CD4-positive, alpha-beta T cell (primary cell): ENCODE data around the gene TTLL11. TPM values are rescaled to one million over a fixed set of nuclear protein-coding genes. Genes with fewer than 3 reads are reported as not detected.
"Not testable (repeated sequence)": the region's sequence is repeated elsewhere in the genome, so short reads cannot be mapped to it uniquely, and the experiment has no call there.

Source experiments
- ATAC-seq: fragments of 200-7000 bp; cut with Tn5 transposase; one replicate; pipeline ENCODE4 v1.10.0; 2022; ENCODE audit warnings: mild to moderate bottlenecking; ENCODE audit not compliant: poor library complexity
- CTCF ChIA-PET: fragments of 350-600 bp; sonication (Branson Sonifier 250); formaldehyde crosslinking; loops from one replicate; lab custom pipeline; 2021; ENCODE audit warnings: antibody characterized with exemption, inconsistent platforms; lab: Charles Lee
- POLR2A ChIA-PET: fragments of 350-600 bp; sonication (Branson Sonifier 250); formaldehyde crosslinking; loops from one replicate; lab custom pipeline; 2021; ENCODE audit warnings: antibody characterized with exemption, inconsistent platforms; lab: Charles Lee
- DNase-seq, 14 experiments: peaks; one replicate each; pipeline ENCODE4 v3.0.0-alpha.2; 2013 to 2020; ENCODE audit warnings: mixed read lengths in 2 of 14
- H3K27ac ChIP-seq, 2 donors: one replicate each; pipeline versions ENCODE4 v1.5.1 to v1.7.0; 2013; ENCODE audit warnings: low read length in 2 of 2, low read depth in 1 of 2, mild to moderate bottlenecking in 1 of 2
- H3K27me3 ChIP-seq, 2 experiments: 1 replicate in 1 of 2; 2 replicates in 1 of 2; pipeline versions ENCODE4 v1.6.1 to v1.7.0; 2013; ENCODE audit warnings: low read length in 2 of 2, control low read depth in 1 of 2, mild to moderate bottlenecking in 1 of 2, moderate library complexity in 1 of 2; ENCODE audit not compliant: insufficient read depth in 2 of 2, control insufficient read depth in 1 of 2
- H3K36me3 ChIP-seq: one replicate; pipeline ENCODE4 v1.6.1; 2013; ENCODE audit warnings: low read length, control low read depth; ENCODE audit not compliant: insufficient read depth
- H3K4me1 ChIP-seq: one replicate; pipeline ENCODE4 v1.6.1; 2013; ENCODE audit warnings: low read length, control low read depth; ENCODE audit not compliant: insufficient read depth
- H3K4me3 ChIP-seq: one replicate; pipeline ENCODE4 v1.5.1; 2013; ENCODE audit warnings: mild to moderate bottlenecking, low read length, moderate library complexity
- H3K9me3 ChIP-seq, 2 experiments: 1 replicate in 1 of 2; 2 replicates in 1 of 2; pipeline versions ENCODE4 v1.6.1 to v1.7.0; 2013; ENCODE audit warnings: low read length in 2 of 2, mild to moderate bottlenecking in 2 of 2, control low read depth in 1 of 2, moderate library complexity in 1 of 2; ENCODE audit not compliant: control insufficient read depth in 1 of 2, insufficient read depth in 1 of 2
- H3K27ac Mint-ChIP-seq: one replicate; pipeline ENCODE4 v1.8.0; 2020; ENCODE audit warnings: mixed read lengths
- H3K27me3 Mint-ChIP-seq: one replicate; pipeline ENCODE4 v1.8.0; 2021; ENCODE audit warnings: mixed read lengths
- H3K36me3 Mint-ChIP-seq: one replicate; pipeline ENCODE4 v1.8.0; 2021; ENCODE audit warnings: low read depth, mixed read lengths
- H3K4me1 Mint-ChIP-seq: one replicate; pipeline ENCODE4 v1.8.0; 2021; ENCODE audit warnings: low read depth, mixed read lengths
- H3K4me3 Mint-ChIP-seq: one replicate; pipeline ENCODE4 v1.8.0; 2020; ENCODE audit warnings: mild to moderate bottlenecking, mixed read lengths
- H3K9me3 Mint-ChIP-seq: one replicate; pipeline ENCODE4 v1.8.0; 2020; ENCODE audit warnings: mixed read lengths
- intact Hi-C, 2 experiments: fragments of 100-400 bp; cut with DNase I in 1 of 2; cut with micrococcal nuclease in 1 of 2; formaldehyde crosslinking; loops; one replicate each; pipeline versions ENCODE4 v1.15.1 to v1.9.0; 2023 to 2025; cut with DNase I, micrococcal nuclease
- total RNA-seq, 174 experiments: library from RNA in 2 of 174; stranded (reverse) in 2 of 174; gene quantifications; one replicate each; pipeline ENCODE4 v1.2.3 and lab custom pipeline; 2021 to 2026
- TF ChIP-seq, protein P1 (sequence below): fragments of 200-600 bp; IDR thresholded peaks from one replicate; pipeline ENCODE4 v1.8.0; 2022; ENCODE audit warnings: antibody characterized with exemption, mild to moderate bottlenecking

The TTLL11 gene
- total RNA-seq, 2 experiments from 2014 or later: 1.6 to 2.3 TPM

- Histone ChIP-seq H3K27me3 (peaks cover 0 to 5% of the 10 kb centered on the region in 2 experiments), H3K4me1 (no peaks in the 10 kb centered on the region), H3K9me3 (no peaks in the 10 kb centered on the region), H3K27ac (no peak overlapping the region), H3K36me3 (no peaks in the 10 kb centered on the region), H3K4me3 (no peak overlapping the region)
- POLR2A ChIA-PET: no interaction called here
- TF ChIP-seq, protein P1, sequence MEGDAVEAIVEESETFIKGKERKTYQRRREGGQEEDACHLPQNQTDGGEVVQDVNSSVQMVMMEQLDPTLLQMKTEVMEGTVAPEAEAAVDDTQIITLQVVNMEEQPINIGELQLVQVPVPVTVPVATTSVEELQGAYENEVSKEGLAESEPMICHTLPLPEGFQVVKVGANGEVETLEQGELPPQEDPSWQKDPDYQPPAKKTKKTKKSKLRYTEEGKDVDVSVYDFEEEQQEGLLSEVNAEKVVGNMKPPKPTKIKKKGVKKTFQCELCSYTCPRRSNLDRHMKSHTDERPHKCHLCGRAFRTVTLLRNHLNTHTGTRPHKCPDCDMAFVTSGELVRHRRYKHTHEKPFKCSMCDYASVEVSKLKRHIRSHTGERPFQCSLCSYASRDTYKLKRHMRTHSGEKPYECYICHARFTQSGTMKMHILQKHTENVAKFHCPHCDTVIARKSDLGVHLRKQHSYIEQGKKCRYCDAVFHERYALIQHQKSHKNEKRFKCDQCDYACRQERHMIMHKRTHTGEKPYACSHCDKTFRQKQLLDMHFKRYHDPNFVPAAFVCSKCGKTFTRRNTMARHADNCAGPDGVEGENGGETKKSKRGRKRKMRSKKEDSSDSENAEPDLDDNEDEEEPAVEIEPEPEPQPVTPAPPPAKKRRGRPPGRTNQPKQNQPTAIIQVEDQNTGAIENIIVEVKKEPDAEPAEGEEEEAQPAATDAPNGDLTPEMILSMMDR: no peak
- Mint-ChIP-seq H3K4me3 (no peak overlapping the region), H3K36me3 (no peaks in the 10 kb centered on the region), H3K4me1 (no peaks in the 10 kb centered on the region), H3K27ac (no peak overlapping the region), H3K9me3 (no peaks in the 10 kb centered on the region), H3K27me3 (peaks cover 7% of the 10 kb centered on the region)
- intact Hi-C loops: no loop called here
- DNase-seq: no peak
- ATAC-seq: no peak
- CTCF ChIA-PET: no interaction called here
Measured at GRCh38 chr9:121798941-121799340, 294.2 kb downstream of the TTLL11 start.

- H3K36me3 Mint-ChIP-seq: no peaks in the 10 kb centered on the region
- no peaks in the 10 kb centered on the region for H3K9me3 ChIP-seq
- H3K27me3 Mint-ChIP-seq: peaks cover 7% of the 10 kb centered on the region
- H3K9me3 Mint-ChIP-seq: no peaks in the 10 kb centered on the region
- ATAC-seq (no peak), DNase-seq (no peak)
- H3K4me1 Mint-ChIP-seq: no peaks in the 10 kb centered on the region
- H3K4me3 ChIP-seq: no peak overlapping the region
- no peak overlapping the region for H3K27ac ChIP-seq
- no peaks in the 10 kb centered on the region for H3K4me1 ChIP-seq
- no peaks in the 10 kb centered on the region for H3K27me3 ChIP-seq
- intact Hi-C loops: no loop called here
- POLR2A ChIA-PET: no interaction called here
- H3K4me3 Mint-ChIP-seq: no peak overlapping the region
- CTCF ChIA-PET: no interaction called here
- H3K27ac Mint-ChIP-seq: no peak overlapping the region
- TF ChIP-seq, protein P1: no peak
- H3K36me3 ChIP-seq: no peaks in the 10 kb centered on the region
Measured at GRCh38 chr9:121797081-121797480, 296.0 kb downstream of the TTLL11 start.

GRCh38 chr9:121794334-121794733, 298.8 kb downstream of the TTLL11 start:
- POLR2A ChIA-PET, ATAC-seq, DNase-seq, H3K27ac Mint-ChIP-seq, H3K27ac ChIP-seq, H3K36me3 ChIP-seq, H3K4me3 ChIP-seq, H3K4me1 ChIP-seq, H3K4me1 Mint-ChIP-seq, H3K9me3 Mint-ChIP-seq, CTCF ChIA-PET, H3K27me3 Mint-ChIP-seq, intact Hi-C loops, H3K36me3 Mint-ChIP-seq, H3K4me3 Mint-ChIP-seq, H3K27me3 ChIP-seq, H3K9me3 ChIP-seq: not testable (repeated sequence)

DNA sequence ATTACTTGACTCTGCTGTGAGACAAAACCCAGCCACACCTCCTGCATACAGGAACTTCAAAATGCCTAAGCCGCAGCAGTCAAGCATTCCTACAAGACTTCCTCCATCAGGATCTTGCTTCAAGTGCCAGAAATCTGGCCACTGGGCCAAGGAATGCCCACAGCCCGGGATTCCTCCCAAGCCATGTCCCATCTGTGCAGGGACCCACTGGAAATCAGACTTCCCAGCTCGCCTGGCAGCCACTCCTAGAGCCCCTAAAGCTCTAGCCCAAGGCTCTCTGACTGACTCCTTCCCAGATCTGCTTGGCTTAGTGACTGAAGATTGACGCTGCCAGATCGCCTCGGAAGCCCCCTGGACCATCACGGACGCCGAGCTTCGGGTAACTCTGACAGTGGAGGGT, 300.6 kb downstream of the TTLL11 start:
- CTCF ChIA-PET, DNase-seq, H3K4me3 ChIP-seq, H3K4me1 Mint-ChIP-seq, H3K4me1 ChIP-seq, POLR2A ChIA-PET, ATAC-seq, intact Hi-C loops, H3K36me3 Mint-ChIP-seq, H3K27me3 Mint-ChIP-seq, H3K27ac Mint-ChIP-seq, H3K9me3 Mint-ChIP-seq, H3K27me3 ChIP-seq, H3K27ac ChIP-seq, H3K4me3 Mint-ChIP-seq, H3K9me3 ChIP-seq, H3K36me3 ChIP-seq: not testable (repeated sequence)
